H1 (cell line): ENCODE results near the gene TUNAR. TPM values are rescaled to one million over a fixed set of nuclear protein-coding genes. Genes with fewer than 3 reads are reported as not detected.

Experiments
- BCL11A ChIP-seq, 2 experiments: IDR thresholded peaks; one replicate each; pipeline ENCODE4 v1.6.1; 2011; ENCODE audit warnings: low read depth in 2 of 2, low read length in 2 of 2, mild to moderate bottlenecking in 2 of 2
- EGR1 ChIP-seq: IDR thresholded peaks from 2 replicates; pipeline ENCODE4 v1.6.1; 2011; ENCODE audit warnings: low read depth, low read length, borderline replicate concordance
- POU5F1 ChIP-seq: IDR thresholded peaks from 2 replicates; pipeline ENCODE4 v1.6.1; 2011; ENCODE audit warnings: low read depth, mild to moderate bottlenecking, low read length, moderate library complexity
- TBP ChIP-seq: IDR thresholded peaks from 2 replicates; pipeline ENCODE4 v1.6.1; 2011; ENCODE audit warnings: low read depth, low read length, improper control_type of control experiment
- polyA plus RNA-seq, 7 experiments: library from polyadenylated mRNA; depleted of rRNA in 3 of 7; stranded (reverse) in 5 of 7; unstranded in 2 of 7; fragments of >200 nt in 5 of 7; fragments of 200-250 nt in 2 of 7; gene quantifications; 1 replicate in 5 of 7; 2 replicates in 1 of 7; 4 replicates in 1 of 7; pipeline versions ENCODE4 v1.2.1 to v1.2.3, GENCODE V29; 2011 to 2013; ENCODE audit warnings: missing spikeins in 2 of 7, mixed read lengths in 2 of 7
- total RNA-seq: library from RNA; stranded (reverse); fragmentation: NEBNext Ultra II Directional; extraction: Animal tissue kit (Norgen Biotek cat#: 25700); gene quantifications from 2 replicates; pipeline ENCODE4 v1.2.1, GENCODE V29; 2021

TUNAR gene
- total and polyA plus RNA-seq, 2 of the 8 experiments (the other 6 are each of a cell fraction or from before 2014, with no cell fraction given): 12.8 to 63.9 TPM

DNA sequence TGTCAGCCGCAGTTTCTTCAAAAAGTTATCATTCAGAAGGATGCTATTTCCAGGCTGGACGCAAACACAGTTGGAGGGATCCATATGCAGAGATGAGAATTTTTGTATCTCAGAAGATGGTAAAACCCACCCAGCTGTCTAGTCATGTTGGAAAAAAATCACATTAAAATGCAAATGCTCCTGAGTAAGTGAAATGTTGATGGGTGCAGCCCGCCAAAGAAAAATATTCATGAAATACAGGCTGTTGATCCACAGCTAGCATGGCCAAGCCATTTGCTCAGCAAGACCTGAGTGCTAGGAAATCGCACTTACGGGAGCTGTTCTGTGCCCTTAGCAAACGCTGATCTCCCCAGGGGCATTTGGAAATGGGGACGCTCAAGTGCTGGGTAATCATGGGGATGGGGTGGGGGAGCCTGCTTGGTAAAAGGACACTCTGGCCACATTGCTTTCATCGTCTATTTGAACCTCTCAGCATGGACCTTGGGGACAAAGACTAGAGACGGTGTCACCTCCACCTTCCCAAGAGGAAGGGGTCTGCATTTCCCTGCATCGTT is 25.7 kb downstream of the TUNAR start (continued):
- TF ChIP-seq POU5F1 (no peak), EGR1 (no peak), BCL11A (IDR thresholded peaks at IDR 0.05; ENCODE audit: low read depth in 2 of 2, low read length in 2 of 2) (no peak), TBP (no peak)
